Choroid plexus epithelial cell (primary cell): ENCODE results near the gene ZNF768.

Source experiments
- DNase-seq: peaks from one replicate; pipeline ENCODE4 v3.0.0-alpha.2; 2010; ENCODE audit warnings: low read depth
- H3K4me3 ChIP-seq: 2 replicates; pipeline ENCODE4 v1.5.1; 2011; ENCODE audit warnings: low read depth, mild to moderate bottlenecking, control low read depth, low read length, moderate library complexity
- TF ChIP-seq, protein P1 (sequence below): conservative IDR thresholded peaks from 2 replicates; pipeline ENCODE4 v1.5.1; 2011; ENCODE audit warnings: low read depth, mild to moderate bottlenecking, control low read depth, inconsistent platforms, low read length, moderate library complexity

The ZNF768 gene

DNA sequence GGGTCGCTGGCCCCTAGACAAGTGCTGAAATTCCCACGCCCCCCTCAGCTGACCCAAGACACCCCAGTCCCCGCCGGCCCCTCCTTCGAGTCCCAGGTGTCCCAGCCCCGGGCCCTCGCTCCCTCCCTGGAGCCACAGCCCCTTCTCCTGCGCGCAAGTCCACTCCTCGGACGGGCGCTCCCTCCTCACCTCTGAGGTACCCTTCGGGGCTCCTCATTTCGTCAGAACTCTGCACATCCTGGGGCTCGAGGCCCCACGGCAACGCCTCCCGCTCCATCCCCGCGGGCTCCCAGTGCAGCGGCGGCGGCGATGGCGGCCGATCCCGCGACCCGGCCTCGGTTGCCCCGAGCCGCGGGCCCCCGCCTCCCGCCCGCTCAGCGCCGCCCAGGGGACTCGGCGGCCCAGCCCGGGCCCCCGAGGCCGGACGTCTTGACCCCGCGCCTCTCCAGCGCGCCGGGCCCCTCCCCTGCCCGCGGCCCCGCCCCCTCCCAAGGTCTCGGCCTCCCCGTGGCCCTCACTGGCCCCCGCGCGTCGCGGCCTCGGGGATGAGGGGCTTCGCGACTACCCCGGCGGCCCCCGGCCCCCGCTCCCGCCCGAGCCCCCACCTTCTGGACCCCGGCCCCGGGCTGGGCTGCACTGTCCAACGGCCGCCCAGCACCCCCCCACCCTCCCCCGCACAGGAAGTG, at the start of gene ZNF768:
Gene ZNF768, minus strand, starts transcription at position 430 of the 686 bp plus-strand sequence. Its CDS starts 153 bp downstream, at position 277.
- H3K4me3 ChIP-seq, result peak within 1 kb of the TSS; percentile 88
- TF ChIP-seq, protein P1, sequence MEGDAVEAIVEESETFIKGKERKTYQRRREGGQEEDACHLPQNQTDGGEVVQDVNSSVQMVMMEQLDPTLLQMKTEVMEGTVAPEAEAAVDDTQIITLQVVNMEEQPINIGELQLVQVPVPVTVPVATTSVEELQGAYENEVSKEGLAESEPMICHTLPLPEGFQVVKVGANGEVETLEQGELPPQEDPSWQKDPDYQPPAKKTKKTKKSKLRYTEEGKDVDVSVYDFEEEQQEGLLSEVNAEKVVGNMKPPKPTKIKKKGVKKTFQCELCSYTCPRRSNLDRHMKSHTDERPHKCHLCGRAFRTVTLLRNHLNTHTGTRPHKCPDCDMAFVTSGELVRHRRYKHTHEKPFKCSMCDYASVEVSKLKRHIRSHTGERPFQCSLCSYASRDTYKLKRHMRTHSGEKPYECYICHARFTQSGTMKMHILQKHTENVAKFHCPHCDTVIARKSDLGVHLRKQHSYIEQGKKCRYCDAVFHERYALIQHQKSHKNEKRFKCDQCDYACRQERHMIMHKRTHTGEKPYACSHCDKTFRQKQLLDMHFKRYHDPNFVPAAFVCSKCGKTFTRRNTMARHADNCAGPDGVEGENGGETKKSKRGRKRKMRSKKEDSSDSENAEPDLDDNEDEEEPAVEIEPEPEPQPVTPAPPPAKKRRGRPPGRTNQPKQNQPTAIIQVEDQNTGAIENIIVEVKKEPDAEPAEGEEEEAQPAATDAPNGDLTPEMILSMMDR, result no peak
- peak; percentile 30 for DNase-seq

DNA sequence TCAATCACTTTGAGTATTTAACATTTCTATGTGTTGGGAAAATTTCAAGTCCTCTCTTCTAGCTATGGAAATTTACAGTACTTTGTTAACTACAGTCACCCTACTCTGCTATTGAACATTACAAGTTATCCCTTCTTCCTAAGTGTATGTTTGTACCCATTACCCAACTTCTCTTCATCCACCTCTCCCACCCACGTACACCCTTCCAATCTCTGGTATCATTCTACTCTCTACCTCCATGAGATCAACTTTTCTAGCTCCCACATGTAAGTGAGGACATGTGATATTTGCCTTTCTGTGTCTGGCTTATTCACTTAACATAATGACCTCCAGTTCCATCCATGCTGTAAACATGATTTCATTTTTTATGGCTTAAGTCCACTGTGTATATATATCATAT, 48.3 kb upstream of the ZNF768 start:
- no peak overlapping the region for H3K4me3 ChIP-seq
- no peak for DNase-seq
- TF ChIP-seq, protein P1, result no peak

DNA sequence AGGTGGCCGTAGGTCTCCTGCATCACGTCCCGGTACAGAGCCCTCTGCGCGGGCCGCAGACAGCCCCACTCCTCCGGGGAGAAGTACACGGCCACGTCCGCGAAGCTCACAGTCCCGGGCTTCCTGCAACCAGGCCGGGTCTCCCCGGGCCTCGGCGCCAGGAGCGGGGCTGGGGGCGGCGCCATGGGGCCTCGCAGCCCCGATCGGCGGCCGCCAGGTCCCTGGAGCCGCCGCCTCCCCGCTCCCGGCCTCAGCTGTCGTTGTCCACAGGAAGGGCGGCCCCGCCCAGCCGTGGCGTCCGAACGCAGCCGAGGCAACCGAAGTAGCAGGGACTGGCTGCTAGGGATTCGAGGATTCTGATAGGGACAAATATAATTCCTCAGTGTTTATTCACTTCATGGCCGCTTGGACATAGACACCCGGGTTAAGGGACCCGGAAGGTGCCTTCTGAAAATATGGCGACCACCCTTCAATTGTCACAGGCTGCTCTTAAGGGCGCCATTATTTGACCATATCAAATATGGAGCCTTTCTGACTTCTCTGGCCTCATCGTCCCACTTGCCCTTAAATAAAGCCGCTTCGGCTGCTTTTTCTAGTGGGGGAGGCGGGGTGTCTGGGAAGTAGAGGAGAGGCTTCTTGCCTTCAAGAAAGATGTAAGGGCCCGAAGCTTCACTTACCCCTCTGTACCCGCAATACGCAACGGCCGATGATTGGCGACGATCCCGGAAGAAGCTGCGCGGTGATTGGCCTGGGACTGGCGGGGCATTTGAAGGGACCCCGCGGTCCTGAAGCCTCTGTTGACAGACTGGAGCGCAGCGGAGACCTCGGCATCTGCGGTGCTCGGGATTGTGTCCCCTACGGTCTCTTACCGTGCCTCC, 45.3 kb upstream of the ZNF768 start, which contains the start of gene ZNF688:
Gene ZNF688, minus strand, starts transcription at position 270 of the 878 bp plus-strand sequence. Its CDS starts 85 bp downstream, at position 185.
- H3K4me3 ChIP-seq, result peak within 1 kb of the TSS; percentile 71
- peak; percentile 99 for DNase-seq
- TF ChIP-seq, protein P1, result no peak

DNA sequence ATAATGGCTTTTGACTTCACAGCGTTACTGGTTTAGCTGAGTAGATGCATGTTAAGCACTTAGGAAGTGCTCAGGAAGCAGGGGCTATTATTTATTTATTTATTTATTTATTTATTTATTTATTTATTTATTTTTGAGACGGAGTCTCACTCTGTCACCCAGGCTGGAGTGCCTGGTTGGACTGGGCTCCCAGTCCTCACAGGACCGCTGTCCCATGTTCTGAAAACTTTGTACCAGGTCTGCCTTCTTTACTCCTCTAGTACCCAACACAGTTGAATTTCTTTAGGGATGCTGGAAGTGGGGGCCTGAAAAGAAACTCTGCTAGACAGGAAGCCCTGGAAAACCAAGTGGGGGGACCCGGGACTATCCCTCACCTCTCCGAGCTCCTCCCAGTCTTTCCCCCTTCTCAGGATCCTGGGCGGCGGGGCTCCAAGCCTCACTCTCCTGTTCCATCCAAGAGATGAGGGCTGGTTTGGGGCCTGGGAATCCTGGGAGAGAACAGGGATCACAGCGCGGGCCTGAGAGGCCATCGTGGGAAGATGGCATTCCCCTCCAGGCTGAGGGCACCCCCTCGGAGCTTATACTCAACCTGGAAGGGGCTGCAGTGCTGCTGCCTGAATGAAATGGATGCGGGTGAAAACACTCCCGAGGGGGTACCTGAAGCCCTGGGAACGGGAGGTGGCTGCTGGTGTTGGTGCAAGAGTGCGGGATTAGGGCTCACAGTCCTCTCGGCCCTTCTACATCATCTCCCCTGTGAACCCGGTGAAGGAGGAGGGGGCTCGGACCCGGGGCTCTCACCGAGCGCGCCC, 44.5 kb upstream of the ZNF768 start:
- DNase-seq, result peak; percentile 43
- TF ChIP-seq, protein P1, result no peak
- peak overlapping the region; percentile 71 for H3K4me3 ChIP-seq

DNA sequence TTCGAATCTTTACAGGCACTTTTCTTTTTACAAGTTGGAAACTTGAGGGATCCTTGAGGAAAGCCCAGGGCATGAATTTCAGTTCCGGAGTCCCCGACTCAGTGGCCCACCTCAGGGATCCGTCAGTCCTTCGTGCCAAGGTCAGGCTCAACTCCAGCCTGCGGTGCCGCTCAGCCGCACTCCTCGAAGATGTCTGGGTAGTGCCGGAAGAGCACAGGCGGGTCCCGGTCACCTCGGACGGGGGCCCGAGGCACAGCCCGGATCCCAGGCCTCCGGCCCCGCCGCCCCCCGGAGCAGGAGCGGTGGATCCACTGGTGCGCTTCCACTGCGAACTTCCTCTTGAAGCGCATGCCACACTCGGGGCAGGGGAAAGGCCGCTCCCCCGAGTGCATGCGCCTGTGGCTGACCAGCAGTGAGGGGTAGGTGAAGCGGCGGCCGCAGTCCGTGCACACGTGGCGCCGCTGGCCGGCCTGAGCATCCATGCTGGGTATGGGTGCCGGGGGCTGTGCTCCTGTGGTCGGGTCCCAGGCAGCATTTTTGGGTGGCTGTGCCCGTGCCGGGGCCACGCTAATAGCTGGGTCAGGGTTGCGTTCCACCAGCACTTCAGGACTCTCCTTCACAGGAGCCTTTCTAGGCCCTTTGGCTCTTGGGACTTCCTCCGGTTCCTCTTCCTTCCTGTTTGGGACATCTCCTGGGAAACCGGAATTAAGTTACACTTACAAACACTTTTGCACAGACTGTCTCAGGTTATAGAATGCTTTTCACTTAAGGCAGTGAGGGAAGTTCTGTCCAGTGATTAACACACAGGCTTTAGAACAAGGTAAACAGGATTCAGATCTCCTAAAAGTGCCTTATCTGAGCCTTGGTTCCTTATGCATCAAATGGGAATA, 43.6 kb upstream of the ZNF768 start:
- H3K4me3 ChIP-seq, result peak overlapping the region; percentile 71
- TF ChIP-seq, protein P1, result no peak
- no peak for DNase-seq

DNA sequence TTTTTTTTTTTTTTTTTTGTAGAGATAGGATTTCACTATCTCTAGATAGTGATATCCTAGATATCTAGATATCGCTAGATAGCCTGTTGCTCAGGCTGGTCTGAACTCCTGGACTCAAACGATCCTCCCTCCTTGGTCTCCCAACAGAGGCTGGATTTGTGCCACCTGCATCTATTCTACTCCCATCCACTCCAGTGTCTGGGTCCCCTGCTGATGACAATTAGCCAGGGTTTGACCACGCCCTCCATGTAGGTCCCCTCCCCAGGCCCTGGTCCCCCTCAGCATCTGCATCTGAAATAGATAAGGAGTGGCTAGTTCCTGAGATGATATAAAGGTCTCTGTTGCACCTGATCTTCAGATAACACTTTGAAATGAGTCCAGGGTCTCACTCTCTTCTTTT, 42.9 kb upstream of the ZNF768 start:
- H3K4me3 ChIP-seq, result no peak overlapping the region
- DNase-seq, result no peak
- TF ChIP-seq, protein P1, result no peak
